Colonic mucosa (tissue), 4 donors: ENCODE measurements around the gene B3GNT9. TPM values are rescaled to one million over a fixed set of nuclear protein-coding genes. Genes with fewer than 3 reads are reported as not detected.

Experiments used
- DNase-seq: peaks from one replicate; pipeline ENCODE4 v3.0.0-alpha.2; 2020
- H3K27ac ChIP-seq: fragments of 200-600 bp; one replicate; pipeline ENCODE4 v1.8.0; 2021
- H3K27me3 ChIP-seq: fragments of 200-600 bp; one replicate; pipeline ENCODE4 v1.8.0; 2021
- H3K36me3 ChIP-seq: fragments of 200-600 bp; one replicate; pipeline ENCODE4 v1.8.0; 2021
- H3K4me1 ChIP-seq: fragments of 200-600 bp; one replicate; pipeline ENCODE4 v1.8.0; 2021; ENCODE audit warnings: mild to moderate bottlenecking
- H3K4me3 ChIP-seq: fragments of 200-600 bp; one replicate; pipeline ENCODE4 v1.8.0; 2021
- H3K9ac ChIP-seq, 2 donors: one replicate each; pipeline ENCODE4 v1.7.0; 2013; ENCODE audit warnings: control low read depth in 2 of 2, low read depth in 2 of 2, low read length in 2 of 2
- H3K9me3 ChIP-seq: fragments of 200-600 bp; one replicate; pipeline ENCODE4 v1.8.0; 2021
- intact Hi-C: fragments of 100-400 bp; cut with DNase I; formaldehyde crosslinking; loops from one replicate; pipeline ENCODE4 v1.14.1; 2022
- total RNA-seq, 2 donors: library from RNA; stranded (reverse); fragmentation: NEBNext Ultra II Directional in 1 of 2; extraction: Animal tissue kit (Norgen Biotek cat#: 25700) in 1 of 2; gene quantifications; one replicate each; pipeline ENCODE4 v1.2.1, GENCODE V29; 2021
- TF ChIP-seq, protein P1 (sequence below): fragments of 200-600 bp; IDR thresholded peaks from one replicate; pipeline ENCODE4 v1.8.0; 2022; ENCODE audit warnings: antibody characterized with exemption, mild to moderate bottlenecking
- donor health status: healthy.
- donor health status: DM: no; HTN: no; CAD: no.
- donor health status: DM: no; HTN: no; CAD: no.

The B3GNT9 gene
- total RNA-seq, 2 donors from 2014 or later, result 4.4 to 4.9 TPM

- Histone ChIP-seq H3K4me1 (peaks cover 12% of the 10 kb centered on the region), H3K4me3 (no peak overlapping the region), H3K27ac (peak overlapping the region; percentile 96), H3K27me3 (no peaks in the 10 kb centered on the region), H3K9me3 (no peaks in the 10 kb centered on the region), H3K9ac (peak overlapping the region in 1 of 2 donors; percentile 71), H3K36me3 (peaks cover 22% of the 10 kb centered on the region)
- intact Hi-C loops, result loop anchor here (5.0 kb wide), 1 partner anchor 85 kb away; no protein-coding TSS in a partner anchor
- TF ChIP-seq, protein P1, sequence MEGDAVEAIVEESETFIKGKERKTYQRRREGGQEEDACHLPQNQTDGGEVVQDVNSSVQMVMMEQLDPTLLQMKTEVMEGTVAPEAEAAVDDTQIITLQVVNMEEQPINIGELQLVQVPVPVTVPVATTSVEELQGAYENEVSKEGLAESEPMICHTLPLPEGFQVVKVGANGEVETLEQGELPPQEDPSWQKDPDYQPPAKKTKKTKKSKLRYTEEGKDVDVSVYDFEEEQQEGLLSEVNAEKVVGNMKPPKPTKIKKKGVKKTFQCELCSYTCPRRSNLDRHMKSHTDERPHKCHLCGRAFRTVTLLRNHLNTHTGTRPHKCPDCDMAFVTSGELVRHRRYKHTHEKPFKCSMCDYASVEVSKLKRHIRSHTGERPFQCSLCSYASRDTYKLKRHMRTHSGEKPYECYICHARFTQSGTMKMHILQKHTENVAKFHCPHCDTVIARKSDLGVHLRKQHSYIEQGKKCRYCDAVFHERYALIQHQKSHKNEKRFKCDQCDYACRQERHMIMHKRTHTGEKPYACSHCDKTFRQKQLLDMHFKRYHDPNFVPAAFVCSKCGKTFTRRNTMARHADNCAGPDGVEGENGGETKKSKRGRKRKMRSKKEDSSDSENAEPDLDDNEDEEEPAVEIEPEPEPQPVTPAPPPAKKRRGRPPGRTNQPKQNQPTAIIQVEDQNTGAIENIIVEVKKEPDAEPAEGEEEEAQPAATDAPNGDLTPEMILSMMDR, result no peak
- no peak for DNase-seq
Measured at GRCh38 chr16:67197704-67198103, 46.9 kb upstream of the B3GNT9 start.

GRCh38 chr16:67196881-67197280 is 46.1 kb upstream of the B3GNT9 start:
- no peak for DNase-seq
- Histone ChIP-seq H3K9ac (no peak overlapping the region), H3K36me3 (peaks cover 22% of the 10 kb centered on the region), H3K27me3 (no peaks in the 10 kb centered on the region), H3K27ac (no peak overlapping the region), H3K4me1 (peaks cover 13% of the 10 kb centered on the region), H3K4me3 (no peak overlapping the region), H3K9me3 (no peaks in the 10 kb centered on the region)
- TF ChIP-seq, protein P1, result no peak
- intact Hi-C loops, result loop anchor here (5.0 kb wide), 1 partner anchor 85 kb away; no protein-coding TSS in a partner anchor

DNA sequence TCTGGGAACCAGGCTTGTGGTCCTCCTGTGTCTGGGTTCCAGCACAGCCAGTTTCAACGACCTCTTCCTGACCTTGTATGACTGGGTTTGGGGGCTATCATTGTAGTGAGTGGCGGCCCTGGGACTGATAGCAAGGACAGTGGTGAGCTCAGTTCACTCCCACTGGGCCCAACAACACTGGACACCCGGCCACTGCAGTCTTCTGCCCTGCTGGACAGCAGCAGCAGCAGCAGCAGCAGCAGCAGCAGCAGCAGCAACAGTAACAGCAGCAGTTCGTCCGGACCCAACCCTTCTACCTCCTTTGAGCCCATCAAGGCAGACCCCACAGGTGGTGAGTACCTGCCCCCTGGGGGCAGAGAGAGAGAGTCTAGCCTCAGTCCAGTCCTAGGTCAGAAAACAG is 44.9 kb upstream of the B3GNT9 start:
- Histone ChIP-seq H3K27me3 (no peaks in the 10 kb centered on the region), H3K36me3 (peaks cover 22% of the 10 kb centered on the region), H3K9ac (no peak overlapping the region), H3K4me3 (no peak overlapping the region), H3K9me3 (no peaks in the 10 kb centered on the region), H3K4me1 (peaks cover 18% of the 10 kb centered on the region), H3K27ac (no peak overlapping the region)
- intact Hi-C loops, result loop anchor here (5.0 kb wide), 1 partner anchor 87 kb away; no protein-coding TSS in a partner anchor
- TF ChIP-seq, protein P1, result no peak
- DNase-seq, result no peak

DNA sequence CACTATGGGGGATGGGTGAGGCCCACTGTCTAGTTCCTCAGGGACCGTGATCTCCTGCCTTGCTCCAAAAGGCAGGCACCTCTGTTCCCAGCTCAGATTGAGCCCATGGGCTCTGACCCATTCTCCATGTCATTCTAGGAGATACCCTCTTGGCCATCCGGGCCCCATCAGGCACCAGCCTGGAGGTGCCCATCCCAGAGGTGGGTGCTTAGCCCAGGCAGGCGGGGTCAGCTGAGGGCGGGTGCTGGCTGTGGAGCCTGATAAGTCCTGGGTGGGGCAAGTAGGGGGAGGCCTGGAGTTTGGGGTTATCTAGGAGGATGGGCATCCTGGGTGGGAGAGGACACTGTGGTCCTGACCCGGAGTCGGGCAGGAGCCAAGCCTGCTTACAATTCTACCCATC is 43.5 kb upstream of the B3GNT9 start:
- H3K36me3 ChIP-seq, result peaks cover 22% of the 10 kb centered on the region
- H3K27me3 ChIP-seq, result no peaks in the 10 kb centered on the region
- peaks cover 18% of the 10 kb centered on the region for H3K4me1 ChIP-seq
- intact Hi-C loops, result no loop called here
- H3K27ac ChIP-seq, result no peak overlapping the region
- no peaks in the 10 kb centered on the region for H3K9me3 ChIP-seq
- TF ChIP-seq, protein P1, result no peak
- no peak for DNase-seq
- no peak overlapping the region for H3K4me3 ChIP-seq
- peak overlapping the region; percentile 37 to 99 for H3K9ac ChIP-seq

- H3K27me3 ChIP-seq, result no peaks in the 10 kb centered on the region
- no peak for DNase-seq
- peak overlapping the region; percentile 100 for H3K4me3 ChIP-seq
- H3K9ac ChIP-seq, result peak overlapping the region; percentile 98 to 99
- H3K9me3 ChIP-seq, result no peaks in the 10 kb centered on the region
- TF ChIP-seq, protein P1, result no peak
- H3K27ac ChIP-seq, result no peak overlapping the region
- peaks cover 18% of the 10 kb centered on the region for H3K4me1 ChIP-seq
- H3K36me3 ChIP-seq, result peaks cover 22% of the 10 kb centered on the region
- intact Hi-C loops, result no loop called here
Measured at GRCh38 chr16:67193536-67193935, 42.7 kb upstream of the B3GNT9 start.
